ENCODE results near the gene KIAA1217.
"Not testable (repeated sequence)": the region's sequence is repeated elsewhere in the genome, so short reads cannot be mapped to it uniquely, and the experiment has no call there.

Gene KIAA1217

GRCh38 chr10:24324651-24325050 is 115.7 kb downstream of the KIAA1217 start:
- in situ Hi-C loops (cut with MboI; ENCODE audit: low sequenced_read_pairs) = no loop called here

- in situ Hi-C loops (cut with MboI; ENCODE audit: low sequenced_read_pairs) = no loop called here
Observed at GRCh38 chr10:24331457-24331856, 122.5 kb downstream of the KIAA1217 start.

GRCh38 chr10:24333736-24334135 is 124.8 kb downstream of the KIAA1217 start:
- in situ Hi-C loops (cut with MboI; ENCODE audit: low sequenced_read_pairs) = no loop called here

- in situ Hi-C loops (cut with MboI; ENCODE audit: low sequenced_read_pairs) = no loop called here
Observed at GRCh38 chr10:24334279-24334939, 125.5 kb downstream of the KIAA1217 start.

- in situ Hi-C loops (cut with MboI; ENCODE audit: low sequenced_read_pairs) = not testable (repeated sequence)
Observed at GRCh38 chr10:24337723-24338122, 128.8 kb downstream of the KIAA1217 start.

- in situ Hi-C loops (cut with MboI; ENCODE audit: low sequenced_read_pairs) = no loop called here
Observed at GRCh38 chr10:24339387-24339786, 130.4 kb downstream of the KIAA1217 start.

GRCh38 chr10:24340446-24340845 is 131.5 kb downstream of the KIAA1217 start:
- in situ Hi-C loops (cut with MboI; ENCODE audit: low sequenced_read_pairs) = no loop called here

GRCh38 chr10:24340883-24341282 is 131.9 kb downstream of the KIAA1217 start:
- in situ Hi-C loops (cut with MboI; ENCODE audit: low sequenced_read_pairs) = no loop called here

GRCh38 chr10:24341371-24341770 is 132.4 kb downstream of the KIAA1217 start:
- in situ Hi-C loops (cut with MboI; ENCODE audit: low sequenced_read_pairs) = no loop called here

GRCh38 chr10:24341897-24342296 is 133.0 kb downstream of the KIAA1217 start:
- in situ Hi-C loops (cut with MboI; ENCODE audit: low sequenced_read_pairs) = no loop called here

GRCh38 chr10:24343686-24344085 is 134.7 kb downstream of the KIAA1217 start:
- in situ Hi-C loops (cut with MboI; ENCODE audit: low sequenced_read_pairs) = no loop called here

GRCh38 chr10:24344279-24344678 is 135.3 kb downstream of the KIAA1217 start:
- in situ Hi-C loops (cut with MboI; ENCODE audit: low sequenced_read_pairs) = no loop called here

GRCh38 chr10:24344695-24345463 is 135.9 kb downstream of the KIAA1217 start:
- in situ Hi-C loops (cut with MboI; ENCODE audit: low sequenced_read_pairs) = no loop called here

GRCh38 chr10:24346877-24347519 is 138.1 kb downstream of the KIAA1217 start:
- in situ Hi-C loops (cut with MboI; ENCODE audit: low sequenced_read_pairs) = no loop called here

- in situ Hi-C loops (cut with MboI; ENCODE audit: low sequenced_read_pairs) = no loop called here
Observed at GRCh38 chr10:24349379-24350001, 140.6 kb downstream of the KIAA1217 start.

- in situ Hi-C loops (cut with MboI; ENCODE audit: low sequenced_read_pairs) = no loop called here
Observed at GRCh38 chr10:24350070-24350921, 141.4 kb downstream of the KIAA1217 start.

GRCh38 chr10:24350922-24351225 is 141.9 kb downstream of the KIAA1217 start:
- in situ Hi-C loops (cut with MboI; ENCODE audit: low sequenced_read_pairs) = not testable (repeated sequence)

GRCh38 chr10:24351961-24352360 is 143.0 kb downstream of the KIAA1217 start:
- in situ Hi-C loops (cut with MboI; ENCODE audit: low sequenced_read_pairs) = no loop called here

- in situ Hi-C loops (cut with MboI; ENCODE audit: low sequenced_read_pairs) = no loop called here
Observed at GRCh38 chr10:24352399-24352798, 143.5 kb downstream of the KIAA1217 start.

GRCh38 chr10:24353319-24353718 is 144.4 kb downstream of the KIAA1217 start:
- in situ Hi-C loops (cut with MboI; ENCODE audit: low sequenced_read_pairs) = no loop called here

Data from HL-60/S4 treated with retinoic acid at 250 ng/mL for 4 days and 3 days (cell line).